HEK293 (cell line): ENCODE results near the gene LYL1.

Experiments
- CTCF ChIA-PET: fragments of 350-600 bp; formaldehyde crosslinking; extraction: SDS; loops from one replicate; lab custom pipeline; 2021; ENCODE audit warnings: antibody characterized with exemption; lab: Yijun Ruan, JAX
- POLR2A ChIA-PET: fragments of 300-600 bp; formaldehyde crosslinking; extraction: SDS; loops from one replicate; lab custom pipeline; 2020; ENCODE audit warnings: antibody characterized with exemption, inconsistent platforms; lab: Yijun Ruan, JAX
- H3K27ac ChIP-seq: fragments of 200-500 bp; sonication (Bioruptor generic); 2 replicates; pipeline ENCODE4 v1.5.1; 2014; ENCODE audit warnings: low read depth, low read length, control low read depth, inconsistent platforms; ENCODE audit errors: extremely low read depth
- H3K36me3 ChIP-seq, 2 experiments: fragments of 200-500 bp in 1 of 2; sonication (Bioruptor generic) in 1 of 2; 1 replicate in 1 of 2; 2 replicates in 1 of 2; pipeline ENCODE4 v1.5.1; 2014 to 2017; ENCODE audit warnings: inconsistent platforms in 2 of 2, low read length in 2 of 2; ENCODE audit not compliant: control insufficient read depth in 2 of 2, insufficient read depth in 1 of 2
- H3K4me1 ChIP-seq: fragments of 200-500 bp; sonication (Bioruptor generic); 2 replicates; pipeline ENCODE4 v1.5.1; 2014; ENCODE audit warnings: mild to moderate bottlenecking, low read length, inconsistent platforms; ENCODE audit not compliant: control insufficient read depth, insufficient read depth
- H3K4me3 ChIP-seq: 2 replicates; pipeline ENCODE4 v1.5.1; 2011; ENCODE audit warnings: low read depth, mild to moderate bottlenecking, control low read depth, low read length, moderate library complexity
- H3K9me3 ChIP-seq: fragments of 200-500 bp; sonication (Bioruptor generic); 2 replicates; pipeline ENCODE4 v1.5.1; 2014; ENCODE audit warnings: low read depth, low read length, inconsistent platforms; ENCODE audit not compliant: control insufficient read depth, insufficient read depth
- KLF9 ChIP-seq: fragments of 450-650 bp; formaldehyde crosslinking; IDR thresholded peaks from 2 replicates; pipeline ENCODE4 v1.5.1; 2016; ENCODE audit warnings: missing biosample characterization, missing genetic modification characterization, low read depth
- PBX3 ChIP-seq: sonication (generic); formaldehyde crosslinking; IDR thresholded peaks from 2 replicates; pipeline ENCODE4 v1.8.1; 2022; ENCODE audit warnings: mild to moderate bottlenecking, moderate library complexity, missing genetic modification reagents
- REST ChIP-seq: fragments of 450-650 bp; formaldehyde crosslinking; IDR thresholded peaks from 2 replicates; pipeline ENCODE4 v1.5.1; 2016; ENCODE audit warnings: missing biosample characterization, missing genetic modification characterization
- WT1 ChIP-seq: fragments of 450-650 bp; formaldehyde crosslinking; IDR thresholded peaks from 2 replicates; pipeline ENCODE4 v1.5.1; 2016; ENCODE audit warnings: missing biosample characterization, missing genetic modification characterization
- ZBTB21 ChIP-seq: fragments of 450-650 bp; formaldehyde crosslinking; IDR thresholded peaks from 2 replicates; pipeline ENCODE4 v1.5.1; 2017; ENCODE audit warnings: missing biosample characterization, missing genetic modification characterization
- ZBTB48 ChIP-seq: fragments of 450-650 bp; formaldehyde crosslinking; IDR thresholded peaks from 2 replicates; pipeline ENCODE4 v1.5.1; 2016; ENCODE audit warnings: missing biosample characterization, missing genetic modification characterization
- ZFP37 ChIP-seq: fragments of 450-650 bp; formaldehyde crosslinking; IDR thresholded peaks from 2 replicates; pipeline ENCODE4 v1.5.1; 2016; ENCODE audit warnings: missing biosample characterization, missing genetic modification characterization
- ZNF112 ChIP-seq: fragments of 450-650 bp; formaldehyde crosslinking; IDR thresholded peaks from 2 replicates; pipeline ENCODE4 v1.5.0; 2017; ENCODE audit warnings: missing biosample characterization, missing genetic modification characterization
- ZNF169 ChIP-seq: fragments of 450-650 bp; formaldehyde crosslinking; IDR thresholded peaks from 2 replicates; pipeline ENCODE4 v1.5.1; 2016; ENCODE audit warnings: missing biosample characterization, missing genetic modification characterization
- ZNF211 ChIP-seq: fragments of 450-650 bp; formaldehyde crosslinking; IDR thresholded peaks from 2 replicates; pipeline ENCODE4 v1.5.1; 2016; ENCODE audit warnings: low read depth, missing biosample characterization, missing genetic modification characterization
- ZNF214 ChIP-seq: fragments of 450-650 bp; formaldehyde crosslinking; IDR thresholded peaks from 2 replicates; pipeline ENCODE4 v1.5.1; 2017; ENCODE audit warnings: missing biosample characterization, mild to moderate bottlenecking, missing genetic modification characterization, borderline replicate concordance
- ZNF221 ChIP-seq: fragments of 450-650 bp; formaldehyde crosslinking; IDR thresholded peaks from 2 replicates; pipeline ENCODE4 v1.5.1; 2017; ENCODE audit warnings: missing biosample characterization, missing genetic modification characterization, borderline replicate concordance
- ZNF248 ChIP-seq: fragments of 450-650 bp; formaldehyde crosslinking; IDR thresholded peaks from 2 replicates; pipeline ENCODE4 v1.5.1; 2017; ENCODE audit warnings: missing biosample characterization, missing genetic modification characterization
- ZNF292 ChIP-seq: fragments of 450-650 bp; formaldehyde crosslinking; IDR thresholded peaks from 2 replicates; pipeline ENCODE4 v1.5.1; 2016; ENCODE audit warnings: low read depth, missing biosample characterization, missing genetic modification characterization, borderline replicate concordance
- ZNF302 ChIP-seq: fragments of 450-650 bp; formaldehyde crosslinking; IDR thresholded peaks from 2 replicates; pipeline ENCODE4 v1.5.1; 2016; ENCODE audit warnings: missing biosample characterization, missing genetic modification characterization, low read depth
- ZNF335 ChIP-seq: fragments of 450-650 bp; formaldehyde crosslinking; conservative IDR thresholded peaks from 2 replicates; pipeline ENCODE4 v1.5.1; 2016; ENCODE audit warnings: missing biosample characterization, missing genetic modification characterization
- ZNF394 ChIP-seq: fragments of 450-650 bp; formaldehyde crosslinking; IDR thresholded peaks from 2 replicates; pipeline ENCODE4 v1.5.1; 2016; ENCODE audit warnings: missing biosample characterization, missing genetic modification characterization, mild to moderate bottlenecking, moderate library complexity, borderline replicate concordance
- ZNF529 ChIP-seq: fragments of 450-650 bp; formaldehyde crosslinking; IDR thresholded peaks from 2 replicates; pipeline ENCODE4 v1.5.1; 2017; ENCODE audit warnings: missing genetic modification characterization, missing biosample characterization; ENCODE audit not compliant: insufficient replicate concordance
- ZNF544 ChIP-seq: fragments of 450-650 bp; formaldehyde crosslinking; IDR thresholded peaks from 2 replicates; pipeline ENCODE4 v1.5.0; 2017; ENCODE audit warnings: missing biosample characterization, missing genetic modification characterization
- ZNF548 ChIP-seq: fragments of 450-650 bp; formaldehyde crosslinking; IDR thresholded peaks from 2 replicates; pipeline ENCODE4 v1.5.1; 2016; ENCODE audit warnings: missing biosample characterization, missing genetic modification characterization
- ZNF571 ChIP-seq: fragments of 450-650 bp; formaldehyde crosslinking; IDR thresholded peaks from 2 replicates; pipeline ENCODE4 v1.5.0; 2017; ENCODE audit warnings: missing biosample characterization, missing genetic modification characterization
- ZNF843 ChIP-seq: fragments of 450-650 bp; formaldehyde crosslinking; IDR thresholded peaks from 2 replicates; pipeline ENCODE4 v1.5.1; 2016; ENCODE audit warnings: missing biosample characterization, missing genetic modification characterization
- TF ChIP-seq, protein P1 (sequence below): fragments of 450-650 bp; formaldehyde crosslinking; IDR thresholded peaks from 2 replicates; pipeline ENCODE4 v1.5.1; 2017; ENCODE audit warnings: missing biosample characterization, missing genetic modification characterization
- TF ChIP-seq, protein P2 (sequence below): fragments of 450-650 bp; formaldehyde crosslinking; IDR thresholded peaks from 2 replicates; pipeline ENCODE4 v1.5.1; 2017; ENCODE audit warnings: missing biosample characterization, missing genetic modification characterization
- TF ChIP-seq, protein P3 (sequence below): fragments of 450-650 bp; formaldehyde crosslinking; IDR thresholded peaks from 2 replicates; pipeline ENCODE4 v1.5.1; 2016; ENCODE audit warnings: missing biosample characterization, missing genetic modification characterization, low read depth

Gene LYL1

GRCh38 chr19:13116282-13117175 is 13.9 kb upstream of the LYL1 start, which contains the start of gene TRMT1:
TSS of gene TRMT1 (minus strand) at chr19:13116740. CDS start at chr19:13116399, 341 bp downstream.
- H3K4me3 ChIP-seq: peak within 1 kb of the TSS; percentile 81
- H3K27ac ChIP-seq: peak within 1 kb of the TSS; percentile 56; the same call in 1 of the 2 replicates
- H3K9me3 ChIP-seq: no peaks in the 10 kb centered on the region
- POLR2A ChIA-PET: interaction anchor here (1.2 to 4.0 kb wide), 4 partner anchors 25 to 151 kb away, joined by 3 to 48 read pairs (median 11); no protein-coding TSS in a partner anchor
- peaks cover 14 to 47% of the 10 kb centered on the region in 2 experiments; a peak in 2 of 3 replicates for H3K36me3 ChIP-seq
- CTCF ChIA-PET: interaction anchor here (0.6 to 2.3 kb wide), 3 partner anchors 39 to 139 kb away, joined by 3 to 13 read pairs (median 3); no protein-coding TSS in a partner anchor
- peaks cover 7% of the 10 kb centered on the region for H3K4me1 ChIP-seq
- peak; percentile 57 for TF ChIP-seq ZNF843 (tag by site-specific recombination)
- peak; percentile 69; the same call in 1 of the 2 replicates for TF ChIP-seq ZNF394 (tag by site-specific recombination)
- TF ChIP-seq, protein P1, sequence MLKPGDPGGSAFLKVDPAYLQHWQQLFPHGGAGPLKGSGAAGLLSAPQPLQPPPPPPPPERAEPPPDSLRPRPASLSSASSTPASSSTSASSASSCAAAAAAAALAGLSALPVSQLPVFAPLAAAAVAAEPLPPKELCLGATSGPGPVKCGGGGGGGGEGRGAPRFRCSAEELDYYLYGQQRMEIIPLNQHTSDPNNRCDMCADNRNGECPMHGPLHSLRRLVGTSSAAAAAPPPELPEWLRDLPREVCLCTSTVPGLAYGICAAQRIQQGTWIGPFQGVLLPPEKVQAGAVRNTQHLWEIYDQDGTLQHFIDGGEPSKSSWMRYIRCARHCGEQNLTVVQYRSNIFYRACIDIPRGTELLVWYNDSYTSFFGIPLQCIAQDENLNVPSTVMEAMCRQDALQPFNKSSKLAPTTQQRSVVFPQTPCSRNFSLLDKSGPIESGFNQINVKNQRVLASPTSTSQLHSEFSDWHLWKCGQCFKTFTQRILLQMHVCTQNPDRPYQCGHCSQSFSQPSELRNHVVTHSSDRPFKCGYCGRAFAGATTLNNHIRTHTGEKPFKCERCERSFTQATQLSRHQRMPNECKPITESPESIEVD (tag by site-specific recombination): no peak
- TF ChIP-seq ZNF548 (tag by site-specific recombination): no peak
- TF ChIP-seq, protein P2, sequence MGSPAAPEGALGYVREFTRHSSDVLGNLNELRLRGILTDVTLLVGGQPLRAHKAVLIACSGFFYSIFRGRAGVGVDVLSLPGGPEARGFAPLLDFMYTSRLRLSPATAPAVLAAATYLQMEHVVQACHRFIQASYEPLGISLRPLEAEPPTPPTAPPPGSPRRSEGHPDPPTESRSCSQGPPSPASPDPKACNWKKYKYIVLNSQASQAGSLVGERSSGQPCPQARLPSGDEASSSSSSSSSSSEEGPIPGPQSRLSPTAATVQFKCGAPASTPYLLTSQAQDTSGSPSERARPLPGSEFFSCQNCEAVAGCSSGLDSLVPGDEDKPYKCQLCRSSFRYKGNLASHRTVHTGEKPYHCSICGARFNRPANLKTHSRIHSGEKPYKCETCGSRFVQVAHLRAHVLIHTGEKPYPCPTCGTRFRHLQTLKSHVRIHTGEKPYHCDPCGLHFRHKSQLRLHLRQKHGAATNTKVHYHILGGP: no peak
- TF ChIP-seq ZNF544: no peak
- TF ChIP-seq, protein P3, sequence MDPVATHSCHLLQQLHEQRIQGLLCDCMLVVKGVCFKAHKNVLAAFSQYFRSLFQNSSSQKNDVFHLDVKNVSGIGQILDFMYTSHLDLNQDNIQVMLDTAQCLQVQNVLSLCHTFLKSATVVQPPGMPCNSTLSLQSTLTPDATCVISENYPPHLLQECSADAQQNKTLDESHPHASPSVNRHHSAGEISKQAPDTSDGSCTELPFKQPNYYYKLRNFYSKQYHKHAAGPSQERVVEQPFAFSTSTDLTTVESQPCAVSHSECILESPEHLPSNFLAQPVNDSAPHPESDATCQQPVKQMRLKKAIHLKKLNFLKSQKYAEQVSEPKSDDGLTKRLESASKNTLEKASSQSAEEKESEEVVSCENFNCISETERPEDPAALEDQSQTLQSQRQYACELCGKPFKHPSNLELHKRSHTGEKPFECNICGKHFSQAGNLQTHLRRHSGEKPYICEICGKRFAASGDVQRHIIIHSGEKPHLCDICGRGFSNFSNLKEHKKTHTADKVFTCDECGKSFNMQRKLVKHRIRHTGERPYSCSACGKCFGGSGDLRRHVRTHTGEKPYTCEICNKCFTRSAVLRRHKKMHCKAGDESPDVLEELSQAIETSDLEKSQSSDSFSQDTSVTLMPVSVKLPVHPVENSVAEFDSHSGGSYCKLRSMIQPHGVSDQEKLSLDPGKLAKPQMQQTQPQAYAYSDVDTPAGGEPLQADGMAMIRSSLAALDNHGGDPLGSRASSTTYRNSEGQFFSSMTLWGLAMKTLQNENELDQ (tag by site-specific recombination): no peak
- peak; percentile 76; the same call in 1 of the 2 replicates for TF ChIP-seq ZBTB48 (tag by site-specific recombination)
- no peak for TF ChIP-seq ZNF214
- TF ChIP-seq ZNF335 (tag by site-specific recombination): peak; percentile 67
- no peak for TF ChIP-seq ZNF248 (tag by site-specific recombination)
- no peak for TF ChIP-seq ZNF221 (tag by site-specific recombination)
- TF ChIP-seq ZBTB21 (tag by site-specific recombination): peak; percentile 74
- no peak for TF ChIP-seq ZNF529
- TF ChIP-seq PBX3: peak; percentile 59; the same call in 1 of the 2 replicates
- peak; percentile 66; the same call in 1 of the 2 replicates for TF ChIP-seq WT1 (tag by site-specific recombination)
- TF ChIP-seq ZNF571 (tag by site-specific recombination): no peak
- no peak for TF ChIP-seq ZNF302
- no peak; the same call in 1 of the 2 replicates for TF ChIP-seq REST (tag by site-specific recombination)
- TF ChIP-seq ZNF169: no peak
- TF ChIP-seq KLF9 (tag by site-specific recombination): no peak; the same call in 1 of the 2 replicates
- no peak for TF ChIP-seq ZNF112 (tag by site-specific recombination)
- no peak for TF ChIP-seq ZNF292 (tag by site-specific recombination)
- no peak for TF ChIP-seq ZNF211 (tag by site-specific recombination)
- no peak for TF ChIP-seq ZFP37 (tag by site-specific recombination)
